ENCODE data around the gene LAMP5. TPM values are rescaled to one million over a fixed set of nuclear protein-coding genes. Genes with fewer than 3 reads are reported as not detected.

The LAMP5 gene
- total and polyA plus RNA-seq, 9 of the 15 experiments (the other 6 are each of a cell fraction or from before 2014, with no cell fraction given), result not detected

DNA sequence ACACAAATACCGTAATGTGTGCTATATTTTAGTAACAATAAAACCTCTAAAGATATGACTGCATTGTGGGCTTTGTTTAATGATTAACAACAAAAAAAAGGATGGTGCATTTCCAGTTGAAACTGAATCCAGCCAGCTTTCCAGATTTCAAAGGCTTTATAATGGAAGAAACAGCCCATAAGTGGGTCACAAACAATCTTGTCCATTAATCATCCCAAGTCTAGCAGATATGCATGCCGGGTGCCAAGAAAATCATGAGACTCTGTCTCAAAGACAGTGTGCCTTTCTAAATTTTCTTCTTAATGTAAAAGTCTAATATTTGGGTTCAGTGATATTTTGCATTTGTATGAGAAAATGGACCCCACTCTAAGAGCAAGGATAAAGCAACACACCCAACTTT, 20.6 kb upstream of the LAMP5 start (continued):
- TF ChIP-seq ILK (tag; IDR thresholded peaks at IDR 0.05; ENCODE audit: borderline replicate concordance, low read depth) (no peak), ETV6 (IDR thresholded peaks at IDR 0.05; ENCODE audit: borderline replicate concordance in 1 of 2, low read depth in 2 of 2, low read length in 1 of 2) (no peak), ETV6 (CRISPR knock-in tag; IDR thresholded peaks at IDR 0.05; ENCODE audit: borderline replicate concordance) (no peak), HNRNPUL1 (IDR thresholded peaks at IDR 0.05; ENCODE audit: low read length) (no peak), ZFPM2 (CRISPR knock-in tag; IDR thresholded peaks at IDR 0.05) (no peak), MTA2 (IDR thresholded peaks at IDR 0.05; ENCODE audit: low read depth) (no peak), PCBP1 (IDR thresholded peaks at IDR 0.05; ENCODE audit: low read depth, low read length, poor library complexity, severe bottlenecking) (no peak), ID3 (CRISPR knock-in tag; IDR thresholded peaks at IDR 0.05) (no peak), ID3 (tag; IDR thresholded peaks at IDR 0.05) (no peak)
- TF ChIP-seq, protein P1, sequence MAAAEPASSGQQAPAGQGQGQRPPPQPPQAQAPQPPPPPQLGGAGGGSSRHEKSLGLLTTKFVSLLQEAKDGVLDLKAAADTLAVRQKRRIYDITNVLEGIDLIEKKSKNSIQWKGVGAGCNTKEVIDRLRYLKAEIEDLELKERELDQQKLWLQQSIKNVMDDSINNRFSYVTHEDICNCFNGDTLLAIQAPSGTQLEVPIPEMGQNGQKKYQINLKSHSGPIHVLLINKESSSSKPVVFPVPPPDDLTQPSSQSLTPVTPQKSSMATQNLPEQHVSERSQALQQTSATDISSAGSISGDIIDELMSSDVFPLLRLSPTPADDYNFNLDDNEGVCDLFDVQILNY (CRISPR knock-in tag; IDR thresholded peaks at IDR 0.05), result no peak

DNA sequence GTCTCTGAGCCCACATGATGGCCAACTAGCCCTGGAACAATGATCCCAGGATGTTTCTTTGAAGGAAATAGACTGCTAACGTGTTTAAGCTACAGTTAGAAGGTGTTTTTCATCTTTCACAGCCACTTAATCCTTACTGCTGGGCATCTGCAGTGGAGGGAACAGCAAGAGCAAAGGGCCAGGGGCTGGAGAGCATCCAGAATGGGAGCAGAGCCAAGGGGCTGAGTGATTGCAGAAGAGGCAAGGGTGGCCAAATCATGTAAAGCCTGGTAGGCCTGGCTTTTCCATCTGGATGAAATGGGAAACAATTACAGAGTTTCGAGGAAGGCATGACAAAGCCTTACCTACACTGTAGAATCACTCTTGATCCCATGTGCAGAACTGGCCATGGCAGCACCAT, 18.7 kb upstream of the LAMP5 start:
- H3K79me2 ChIP-seq (ENCODE audit: control insufficient read depth, insufficient read depth, low read length), result no peaks in the 10 kb centered on the region
- no peaks in the 10 kb centered on the region for H3K9me1 ChIP-seq (ENCODE audit: control insufficient read depth, insufficient read depth, low read length)
- no peaks in the 10 kb centered on the region for H3K9me3 ChIP-seq (replicated peaks; ENCODE audit: control insufficient read depth, insufficient read depth, low read depth, low read length)
- CTCF ChIA-PET (ENCODE audit: low intra/inter-chr PET ratio), result no interaction called here
- no peak overlapping the region for H3K4me3 ChIP-seq
- no peaks in the 10 kb centered on the region for H3K36me3 ChIP-seq (ENCODE audit: control insufficient read depth, insufficient read depth, low read length)
- FAIRE-seq, result no peak
- H3K4me1 ChIP-seq (replicated peaks in 1 of 2; ENCODE audit: control insufficient read depth in 2 of 2, insufficient read depth in 2 of 2, low read length in 2 of 2), result no peaks in the 10 kb centered on the region
- no peak overlapping the region for H3K27ac ChIP-seq (ENCODE audit: extremely low read depth, low read depth, low read length)
- BruUV-seq (replicated peaks), result no TSS peak
- no peak overlapping the region for H3K4me2 ChIP-seq (ENCODE audit: insufficient read depth, low read length)
- H3K9ac ChIP-seq (ENCODE audit: insufficient read depth in 1 of 2, low read depth in 2 of 2, low read length in 2 of 2), result no peak overlapping the region
- no peaks in the 10 kb centered on the region for H3K27me3 ChIP-seq (ENCODE audit: control insufficient read depth in 2 of 2, insufficient read depth in 2 of 2, low read length in 2 of 2)
- intact Hi-C loops (cut with micrococcal nuclease), result no loop called here
- POLR2A ChIA-PET, result interaction anchor here (0.6 kb wide), 1 partner anchor 10 kb away, joined by 3 read pairs; no protein-coding TSS in a partner anchor
- no peak for ATAC-seq
- H2AFZ ChIP-seq (ENCODE audit: low read depth, low read length), result no peak overlapping the region
- 0% methylated on average over 2 of the region's 2 CpGs for WGBS (ENCODE audit: insufficient coverage, low coverage, missing lambda C conversion rate)
- in situ Hi-C loops (cut with MboI), result no loop called here
- H4K20me1 ChIP-seq (replicated peaks; ENCODE audit: control insufficient read depth, insufficient read depth, low read length), result no peaks in the 10 kb centered on the region
- no peak for DNase-seq (ENCODE audit: extremely low read depth in 1 of 4, low spot score in 3 of 4)
- TF ChIP-seq MCM5 (IDR thresholded peaks at IDR 0.05; ENCODE audit: low read depth), result no peak
- no peak for TF ChIP-seq ZNF644 (tag; IDR thresholded peaks at IDR 0.05; ENCODE audit: low read depth)
- no peak for TF ChIP-seq ZBTB12 (CRISPR knock-in tag; IDR thresholded peaks at IDR 0.05)
- no peak for TF ChIP-seq NFXL1 (CRISPR knock-in tag; IDR thresholded peaks at IDR 0.05)
- no peak for TF ChIP-seq ZNF347 (CRISPR knock-in tag; IDR thresholded peaks at IDR 0.05; ENCODE audit: low read depth)
- TF ChIP-seq CHD1 (IDR thresholded peaks at IDR 0.05; ENCODE audit: low read length), result no peak
- no peak for TF ChIP-seq ZNF699 (CRISPR knock-in tag; IDR thresholded peaks at IDR 0.05; ENCODE audit: insufficient replicate concordance)
- no peak for TF ChIP-seq ELF1 (tag; IDR thresholded peaks at IDR 0.05)
- TF ChIP-seq ZNF778 (CRISPR knock-in tag; IDR thresholded peaks at IDR 0.05), result no peak
- TF ChIP-seq TAF9B (IDR thresholded peaks at IDR 0.05; ENCODE audit: partially characterized antibody), result no peak
- TF ChIP-seq NCOA4 (IDR thresholded peaks at IDR 0.05; ENCODE audit: partially characterized antibody), result no peak

All from K562 (cell line).